GM12873 (cell line): Measurements from ENCODE around the gene ZNF655.

Source experiments
- TF ChIP-seq, protein P1 (sequence below): IDR thresholded peaks from 2 replicates; pipeline ENCODE4 v1.5.1; 2012; ENCODE audit warnings: low read depth, mild to moderate bottlenecking, moderate library complexity, low read length, control low read depth; ENCODE audit not compliant: insufficient read depth; ENCODE audit errors: missing control alignments

ZNF655 gene

DNA sequence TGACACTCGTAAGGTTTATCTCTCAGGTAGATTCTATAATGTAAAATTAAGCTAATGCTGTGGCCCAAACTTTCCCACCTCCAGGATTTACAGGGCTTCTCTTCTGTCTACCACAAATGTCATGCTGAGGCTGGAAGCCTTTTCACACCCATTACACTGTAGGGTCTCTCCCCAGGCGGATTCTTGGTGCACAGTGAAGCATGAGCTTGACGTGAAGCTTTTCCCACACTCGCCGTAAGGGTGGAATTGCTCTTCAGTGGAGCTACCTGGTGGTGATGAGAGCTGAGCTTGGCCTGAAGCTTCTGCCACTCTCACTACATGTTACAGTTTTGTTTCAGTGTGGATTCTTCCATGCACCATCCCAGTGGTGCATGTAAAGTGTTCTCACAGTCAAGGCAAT is 17.9 kb upstream of the ZNF655 start:
- TF ChIP-seq, protein P1, sequence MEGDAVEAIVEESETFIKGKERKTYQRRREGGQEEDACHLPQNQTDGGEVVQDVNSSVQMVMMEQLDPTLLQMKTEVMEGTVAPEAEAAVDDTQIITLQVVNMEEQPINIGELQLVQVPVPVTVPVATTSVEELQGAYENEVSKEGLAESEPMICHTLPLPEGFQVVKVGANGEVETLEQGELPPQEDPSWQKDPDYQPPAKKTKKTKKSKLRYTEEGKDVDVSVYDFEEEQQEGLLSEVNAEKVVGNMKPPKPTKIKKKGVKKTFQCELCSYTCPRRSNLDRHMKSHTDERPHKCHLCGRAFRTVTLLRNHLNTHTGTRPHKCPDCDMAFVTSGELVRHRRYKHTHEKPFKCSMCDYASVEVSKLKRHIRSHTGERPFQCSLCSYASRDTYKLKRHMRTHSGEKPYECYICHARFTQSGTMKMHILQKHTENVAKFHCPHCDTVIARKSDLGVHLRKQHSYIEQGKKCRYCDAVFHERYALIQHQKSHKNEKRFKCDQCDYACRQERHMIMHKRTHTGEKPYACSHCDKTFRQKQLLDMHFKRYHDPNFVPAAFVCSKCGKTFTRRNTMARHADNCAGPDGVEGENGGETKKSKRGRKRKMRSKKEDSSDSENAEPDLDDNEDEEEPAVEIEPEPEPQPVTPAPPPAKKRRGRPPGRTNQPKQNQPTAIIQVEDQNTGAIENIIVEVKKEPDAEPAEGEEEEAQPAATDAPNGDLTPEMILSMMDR = no peak

DNA sequence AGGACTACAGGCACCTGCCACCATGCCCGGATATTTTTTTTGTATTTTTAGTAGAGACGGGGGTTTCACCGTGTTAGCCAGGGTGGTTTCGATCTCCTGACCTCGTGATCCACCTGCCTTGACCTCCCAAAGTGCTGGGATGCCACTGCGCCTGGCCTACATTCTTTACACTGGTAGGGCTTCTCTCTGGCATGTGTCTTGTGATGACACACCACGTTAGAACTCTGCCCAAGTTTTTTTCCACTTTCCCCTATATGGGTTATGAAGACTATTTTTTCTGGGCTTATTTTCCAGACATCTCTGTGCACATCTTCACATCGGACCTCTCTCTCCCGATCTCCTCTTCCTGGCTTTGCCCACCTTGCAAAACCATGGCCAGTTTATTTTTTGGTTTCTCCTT is 17.2 kb upstream of the ZNF655 start:
- TF ChIP-seq, protein P1 = no peak

DNA sequence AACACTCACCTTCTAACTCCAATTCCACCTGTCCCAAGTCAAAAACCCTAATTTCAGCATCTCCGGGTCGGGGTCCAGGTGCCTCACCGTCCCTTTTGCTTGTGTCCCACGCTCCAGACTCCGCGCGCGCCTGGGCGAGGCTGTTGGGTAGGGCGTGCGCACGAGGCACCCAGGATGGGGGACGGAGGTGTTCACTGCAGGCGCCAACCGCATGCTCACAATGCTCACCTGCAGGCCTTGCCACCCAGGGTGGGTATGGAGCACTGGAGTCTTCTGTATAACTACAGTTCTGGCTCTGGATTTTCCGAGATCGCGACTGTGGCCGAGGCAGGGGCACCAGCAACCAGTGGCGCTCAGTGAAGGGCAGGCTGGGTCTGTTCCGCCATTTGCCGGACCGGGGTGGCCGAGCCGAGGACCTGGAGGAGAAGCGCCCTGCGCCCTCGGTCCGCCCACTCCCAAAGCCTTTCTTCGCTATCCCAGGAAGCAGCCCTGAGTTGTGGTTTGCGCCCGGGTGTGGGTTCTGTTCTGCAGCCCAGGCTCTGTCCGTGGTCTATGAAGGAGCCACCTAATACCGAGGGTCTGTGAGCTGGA is 15.3 kb upstream of the ZNF655 start:
- TF ChIP-seq, protein P1 = no peak

DNA sequence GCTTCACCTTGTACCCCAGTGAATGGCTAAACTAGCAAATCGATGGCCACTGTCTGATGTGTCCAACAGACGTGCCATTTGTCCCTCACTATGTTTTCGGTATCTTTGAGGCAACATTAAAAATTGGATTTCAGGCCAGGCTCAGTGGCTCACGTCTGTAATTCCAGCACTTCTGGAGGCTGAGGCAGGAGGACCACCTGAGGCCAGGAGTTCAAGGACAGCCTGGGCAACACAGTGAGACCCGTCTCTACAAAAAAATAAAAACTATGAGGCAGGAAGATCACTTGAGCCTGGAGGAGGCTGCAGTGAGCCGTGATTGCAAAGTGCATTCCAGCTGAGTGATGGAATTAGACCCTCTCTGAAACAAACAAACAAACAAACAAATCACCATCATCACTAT is 14.5 kb upstream of the ZNF655 start:
- TF ChIP-seq, protein P1 = no peak

DNA sequence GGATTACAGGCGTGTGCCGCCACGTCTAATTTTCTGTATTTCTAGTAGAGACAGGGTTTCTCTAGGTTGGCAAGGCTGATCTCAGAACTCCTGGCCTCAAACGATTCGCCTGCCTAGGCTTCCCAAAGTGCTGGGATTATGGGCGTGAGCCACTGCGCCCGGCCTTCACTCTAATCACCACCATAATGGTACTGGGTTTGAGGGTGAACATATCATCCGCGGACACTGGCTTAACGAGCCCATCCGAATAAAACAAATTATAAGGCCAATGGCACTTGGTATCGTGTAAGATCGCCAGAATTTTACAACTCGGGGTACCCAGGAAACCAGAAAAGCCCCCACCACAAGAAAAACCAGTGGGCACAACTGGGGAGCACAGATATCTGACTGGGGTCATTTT is 7.1 kb upstream of the ZNF655 start:
- TF ChIP-seq, protein P1 = no peak

DNA sequence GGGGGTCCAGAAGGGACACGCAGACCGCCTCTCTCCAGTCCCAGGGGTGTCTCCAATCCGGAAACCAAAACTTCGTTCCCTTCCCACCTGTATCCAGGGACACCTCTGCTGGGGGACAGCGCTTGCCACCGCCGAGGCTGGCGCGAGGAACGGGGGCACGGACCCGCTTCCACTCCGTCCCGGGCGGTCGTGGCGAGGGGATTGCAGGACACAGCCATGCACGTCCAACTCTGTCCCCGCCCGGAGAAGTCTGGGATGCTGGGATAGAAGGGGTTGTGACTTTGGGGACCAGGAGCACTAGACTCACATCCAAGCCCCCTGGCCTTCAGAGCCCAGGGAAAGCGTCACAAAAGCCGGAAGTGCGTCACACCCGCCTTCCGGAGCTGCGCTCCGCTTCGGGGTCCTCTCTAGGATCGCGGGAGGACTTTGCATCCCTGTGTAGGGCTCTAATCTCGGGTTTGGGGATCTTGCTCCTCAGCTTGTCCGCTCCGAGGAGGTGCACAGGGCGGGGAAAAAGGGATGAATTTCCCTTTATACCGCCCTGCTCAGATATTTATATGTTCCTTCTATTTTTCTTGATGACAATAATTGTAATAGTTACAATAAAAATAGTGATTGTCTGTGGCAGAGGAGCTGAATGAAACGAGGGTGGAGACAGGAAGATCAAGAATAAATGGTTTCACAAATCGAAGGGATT is 6.5 kb upstream of the ZNF655 start, which contains the start of gene FAM200A:
FAM200A (minus strand) TSS at position 348 of the 697 bp plus-strand sequence. CDS start 3,707 bp downstream, outside the sequence.
- TF ChIP-seq, protein P1 = no peak

DNA sequence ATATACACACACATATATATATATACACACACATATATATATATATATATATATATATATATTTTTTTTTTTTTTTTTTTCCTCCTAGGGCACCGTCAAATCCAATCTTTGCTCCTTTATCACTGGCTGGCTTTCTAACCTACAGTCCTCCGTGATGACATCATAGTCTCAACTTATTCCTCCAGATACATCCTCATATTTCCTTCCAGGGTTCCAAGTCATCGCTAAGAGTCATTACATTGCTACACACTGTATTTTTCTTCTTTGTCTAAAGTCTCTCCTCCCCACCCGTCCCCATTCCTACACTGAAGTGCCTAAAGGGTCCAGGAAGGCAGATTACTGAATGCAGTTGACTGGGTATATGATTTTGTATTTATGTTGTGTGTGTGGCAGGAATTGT is 5.4 kb upstream of the ZNF655 start:
- TF ChIP-seq, protein P1 = no peak
